Measurements from ENCODE around the gene DENND2C. TPM values are rescaled to one million over a fixed set of nuclear protein-coding genes. Genes with fewer than 3 reads are reported as not detected.

DENND2C gene
- total RNA-seq, 2 donors from 2014 or later = 2.9 to 10.6 TPM

GRCh38 chr1:114638910-114639309 lies 30.9 kb downstream of the DENND2C start:
- no peaks in the 10 kb centered on the region for H3K4me1 ChIP-seq (replicated peaks)
- H3K9me3 ChIP-seq = no peaks in the 10 kb centered on the region
- no peak overlapping the region for H3K27ac ChIP-seq
- H3K4me3 ChIP-seq = no peak overlapping the region
- H3K36me3 ChIP-seq = no peaks in the 10 kb centered on the region
- intact Hi-C loops (cut with DNase I) = no loop called here
- no peak for DNase-seq (ENCODE audit: low spot score)
- H3K27me3 ChIP-seq (replicated peaks; ENCODE audit: insufficient read depth) = no peaks in the 10 kb centered on the region
- TF ChIP-seq CTCF (IDR thresholded peaks at IDR 0.05) (no peak), POLR2A (IDR thresholded peaks at IDR 0.05) (no peak), POLR2AphosphoS5 (IDR thresholded peaks at IDR 0.05) (no peak)
- WGBS = 67% methylated on average over 3 of the region's 3 CpGs

- H3K4me3 ChIP-seq = no peak overlapping the region
Observed at GRCh38 chr1:114632427-114632826, 37.4 kb downstream of the DENND2C start.

GRCh38 chr1:114627107-114627506 lies 42.7 kb downstream of the DENND2C start:
- no peak for DNase-seq (ENCODE audit: low spot score)
- Histone ChIP-seq H3K9me3 (no peaks in the 10 kb centered on the region), H3K4me3 (no peak overlapping the region), H3K4me1 (replicated peaks) (no peaks in the 10 kb centered on the region), H3K27ac (no peak overlapping the region), H3K36me3 (no peaks in the 10 kb centered on the region), H3K27me3 (replicated peaks; ENCODE audit: insufficient read depth) (no peaks in the 10 kb centered on the region)
- intact Hi-C loops (cut with DNase I) = no loop called here
- TF ChIP-seq POLR2AphosphoS5 (IDR thresholded peaks at IDR 0.05) (no peak), CTCF (IDR thresholded peaks at IDR 0.05) (no peak), POLR2A (IDR thresholded peaks at IDR 0.05) (no peak)
- WGBS = 17% methylated on average over 2 of the region's 2 CpGs

More at GRCh38 chr1:114632427-114632826, 37.4 kb downstream of the DENND2C start:
- no peaks in the 10 kb centered on the region for H3K27me3 ChIP-seq (replicated peaks; ENCODE audit: insufficient read depth)
- no peaks in the 10 kb centered on the region for H3K36me3 ChIP-seq
- no peak for TF ChIP-seq POLR2AphosphoS5 (IDR thresholded peaks at IDR 0.05)
- no peak for TF ChIP-seq POLR2A (IDR thresholded peaks at IDR 0.05)
- TF ChIP-seq CTCF (IDR thresholded peaks at IDR 0.05) = no peak
- intact Hi-C loops (cut with DNase I) = no loop called here
- H3K9me3 ChIP-seq = no peaks in the 10 kb centered on the region
- H3K27ac ChIP-seq = no peak overlapping the region
- H3K4me1 ChIP-seq (replicated peaks) = no peaks in the 10 kb centered on the region
- DNase-seq (ENCODE audit: low spot score) = no peak

GRCh38 chr1:114623364-114623763 lies 46.5 kb downstream of the DENND2C start:
- 97% methylated on average over 5 of the region's 5 CpGs for WGBS
- no peak for TF ChIP-seq CTCF (IDR thresholded peaks at IDR 0.05)
- H3K4me1 ChIP-seq (replicated peaks) = no peaks in the 10 kb centered on the region
- H3K9me3 ChIP-seq = no peaks in the 10 kb centered on the region
- H3K27ac ChIP-seq = no peak overlapping the region
- no peak overlapping the region for H3K4me3 ChIP-seq
- no peak for DNase-seq (ENCODE audit: low spot score)
- intact Hi-C loops (cut with DNase I) = no loop called here
- no peaks in the 10 kb centered on the region for H3K36me3 ChIP-seq
- H3K27me3 ChIP-seq (replicated peaks; ENCODE audit: insufficient read depth) = no peaks in the 10 kb centered on the region

GRCh38 chr1:114620419-114620818 lies 49.4 kb downstream of the DENND2C start:
- Histone ChIP-seq H3K27me3 (replicated peaks; ENCODE audit: insufficient read depth) (no peaks in the 10 kb centered on the region), H3K4me3 (no peak overlapping the region), H3K27ac (no peak overlapping the region), H3K36me3 (no peaks in the 10 kb centered on the region), H3K9me3 (no peaks in the 10 kb centered on the region), H3K4me1 (replicated peaks) (no peaks in the 10 kb centered on the region)
- no peak for DNase-seq (ENCODE audit: low spot score)
- intact Hi-C loops (cut with DNase I) = no loop called here
- TF ChIP-seq CTCF (IDR thresholded peaks at IDR 0.05) = no peak
- no peak for TF ChIP-seq POLR2A (IDR thresholded peaks at IDR 0.05)
- TF ChIP-seq POLR2AphosphoS5 (IDR thresholded peaks at IDR 0.05) = no peak
- WGBS = 59% methylated on average over 2 of the region's 2 CpGs

Measured in prostate gland (tissue), 2 donors.